Stimulated activated CD4-positive, alpha-beta T cell treated with anti-CD3 and anti-CD28 coated beads, Interleukin-4, amount 100 ng/mL, for 48 hours (primary cell): ENCODE results near the gene LDLRAD4.

Source experiments
- DNase-seq, 2 donors: peaks; one replicate each; pipeline ENCODE4 v3.0.0-alpha.2; 2020; ENCODE audit warnings: low read depth in 2 of 2

LDLRAD4 gene

GRCh38 chr18:13548966-13549879 lies 330.7 kb downstream of the LDLRAD4 start:
- no peak for DNase-seq

GRCh38 chr18:13549880-13550232 lies 331.3 kb downstream of the LDLRAD4 start:
- DNase-seq: no peak

GRCh38 chr18:13550418-13551304 lies 332.1 kb downstream of the LDLRAD4 start:
- no peak for DNase-seq

DNA sequence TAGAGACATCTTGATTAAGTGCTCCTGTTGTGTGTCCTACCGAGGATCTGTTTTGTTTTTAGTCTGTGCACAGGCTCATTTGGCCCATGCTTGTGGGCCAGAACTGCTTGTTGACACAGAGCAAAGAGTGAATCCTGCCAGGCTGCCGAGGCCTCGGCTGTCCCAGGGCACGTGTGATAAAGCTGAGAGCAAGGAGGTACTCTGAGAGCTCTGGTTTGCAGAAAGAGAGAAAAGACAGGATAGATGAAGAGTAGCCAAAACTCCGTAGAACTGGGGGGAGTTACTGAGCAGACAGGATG lies 332.7 kb downstream of the LDLRAD4 start:
- DNase-seq: no peak

GRCh38 chr18:13551841-13552733 lies 333.5 kb downstream of the LDLRAD4 start:
- no peak for DNase-seq

DNA sequence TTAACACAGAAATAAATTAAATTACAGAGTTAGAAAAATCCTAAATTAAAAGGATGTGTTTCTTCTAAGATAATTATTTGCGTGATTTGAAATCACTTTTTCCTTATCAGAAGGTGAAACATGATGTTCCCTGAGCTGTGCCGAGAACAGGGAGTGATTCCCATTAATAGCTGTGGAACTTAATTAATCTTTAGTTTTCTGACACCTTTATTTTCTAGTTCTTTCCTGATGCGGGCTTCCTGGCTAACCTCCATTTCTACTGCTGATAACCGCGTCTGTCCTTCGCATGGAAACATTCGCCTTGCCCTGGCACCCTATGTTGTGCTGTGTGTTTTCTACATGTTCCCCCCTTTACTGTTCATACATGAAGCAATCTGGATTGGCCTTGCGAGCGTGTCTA lies 334.9 kb downstream of the LDLRAD4 start:
- no peak for DNase-seq

- DNase-seq: no peak
These were observed 336.6 kb downstream of the LDLRAD4 start for GRCh38 chr18:13555192-13555591.

- DNase-seq: no peak
These were observed 337.3 kb downstream of the LDLRAD4 start for GRCh38 chr18:13555865-13556264.

- DNase-seq: no peak
These were observed 337.9 kb downstream of the LDLRAD4 start for GRCh38 chr18:13556502-13556901.

DNA sequence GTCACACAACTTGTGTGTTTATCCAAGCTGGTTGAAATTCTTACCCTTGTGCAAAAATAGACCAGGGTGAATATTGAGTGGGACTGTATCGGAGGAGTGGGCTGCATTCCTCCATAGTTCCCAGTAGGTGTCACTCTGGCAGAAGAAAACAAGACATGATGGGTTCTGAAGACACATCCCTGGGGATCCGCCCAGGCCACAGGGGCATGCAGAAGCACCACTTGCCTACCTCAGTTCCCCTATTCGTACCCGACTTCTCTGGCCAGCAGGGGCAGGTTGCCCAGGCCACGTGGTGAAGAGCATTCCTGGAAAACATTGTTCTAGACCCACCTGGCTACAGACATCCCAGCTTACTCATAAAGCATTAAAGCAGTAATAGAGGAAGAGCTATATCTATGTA lies 339.6 kb downstream of the LDLRAD4 start:
- DNase-seq: peak in 1 of 2 donors; percentile 26

DNA sequence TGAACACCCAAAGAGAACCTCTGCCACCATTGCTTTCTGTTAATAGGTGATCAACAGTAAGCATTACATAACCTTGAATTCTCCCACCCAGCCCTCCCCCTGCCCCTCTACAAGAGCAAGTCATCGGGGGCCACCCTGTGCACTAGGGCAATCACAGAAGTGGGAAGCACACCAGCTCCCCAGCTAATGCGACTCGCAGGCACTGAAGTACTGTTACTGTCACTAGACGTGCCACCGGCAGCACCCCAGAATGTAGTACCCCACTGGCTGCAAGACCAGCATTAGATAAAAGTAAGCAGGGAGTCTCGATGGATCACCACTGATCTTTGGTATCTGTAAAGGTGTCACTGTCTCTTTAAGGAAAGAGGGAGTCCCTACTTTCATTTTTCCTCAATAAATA lies 340.2 kb downstream of the LDLRAD4 start:
- no peak for DNase-seq

DNA sequence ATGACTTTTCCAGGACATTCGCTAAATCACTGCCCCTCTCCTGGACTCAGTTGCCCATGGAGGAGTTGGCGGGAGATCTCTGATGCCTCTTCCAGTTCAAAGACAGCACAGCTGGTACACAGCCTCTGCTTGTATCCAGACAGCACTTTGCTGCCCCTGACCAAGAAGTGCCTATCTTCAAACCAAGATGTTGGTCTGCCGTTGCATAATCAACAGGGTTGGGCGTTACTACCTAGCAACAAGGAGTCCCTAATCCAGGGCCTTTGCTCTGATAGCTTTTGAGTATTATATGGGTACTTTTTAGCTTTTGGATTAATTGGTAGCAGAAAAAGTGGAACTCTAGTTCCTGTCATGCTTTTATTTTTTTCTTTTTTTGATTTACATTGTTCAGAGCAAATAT lies 341.2 kb downstream of the LDLRAD4 start:
- DNase-seq: no peak

GRCh38 chr18:13560306-13560705 lies 341.7 kb downstream of the LDLRAD4 start:
- no peak for DNase-seq

GRCh38 chr18:13562494-13563029 lies 344.0 kb downstream of the LDLRAD4 start:
- peak; percentile 84 to 86 for DNase-seq

DNA sequence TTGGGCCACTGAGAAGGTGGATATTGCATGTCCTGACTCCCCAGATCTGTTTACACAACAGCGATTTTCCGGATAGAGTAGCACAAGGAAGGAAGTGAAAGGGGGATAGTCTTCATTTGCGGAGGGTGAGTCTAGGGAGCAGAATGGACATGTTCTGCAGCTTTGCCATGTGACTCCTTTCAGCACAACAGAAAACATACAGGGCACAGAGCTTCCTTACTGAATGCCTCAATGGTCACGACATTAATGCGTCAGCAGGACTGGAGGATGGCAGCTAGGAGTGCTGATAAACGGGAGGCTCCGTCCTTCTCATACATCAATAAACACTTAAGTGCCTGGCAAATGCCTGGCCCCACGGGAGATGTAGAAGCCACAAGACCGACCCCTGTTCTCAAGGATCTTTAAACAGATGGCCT lies 344.8 kb downstream of the LDLRAD4 start:
- DNase-seq: no peak

GRCh38 chr18:13564579-13564978 lies 346.0 kb downstream of the LDLRAD4 start:
- DNase-seq: no peak

- DNase-seq: no peak
These were observed 346.7 kb downstream of the LDLRAD4 start for GRCh38 chr18:13565228-13565627.

DNA sequence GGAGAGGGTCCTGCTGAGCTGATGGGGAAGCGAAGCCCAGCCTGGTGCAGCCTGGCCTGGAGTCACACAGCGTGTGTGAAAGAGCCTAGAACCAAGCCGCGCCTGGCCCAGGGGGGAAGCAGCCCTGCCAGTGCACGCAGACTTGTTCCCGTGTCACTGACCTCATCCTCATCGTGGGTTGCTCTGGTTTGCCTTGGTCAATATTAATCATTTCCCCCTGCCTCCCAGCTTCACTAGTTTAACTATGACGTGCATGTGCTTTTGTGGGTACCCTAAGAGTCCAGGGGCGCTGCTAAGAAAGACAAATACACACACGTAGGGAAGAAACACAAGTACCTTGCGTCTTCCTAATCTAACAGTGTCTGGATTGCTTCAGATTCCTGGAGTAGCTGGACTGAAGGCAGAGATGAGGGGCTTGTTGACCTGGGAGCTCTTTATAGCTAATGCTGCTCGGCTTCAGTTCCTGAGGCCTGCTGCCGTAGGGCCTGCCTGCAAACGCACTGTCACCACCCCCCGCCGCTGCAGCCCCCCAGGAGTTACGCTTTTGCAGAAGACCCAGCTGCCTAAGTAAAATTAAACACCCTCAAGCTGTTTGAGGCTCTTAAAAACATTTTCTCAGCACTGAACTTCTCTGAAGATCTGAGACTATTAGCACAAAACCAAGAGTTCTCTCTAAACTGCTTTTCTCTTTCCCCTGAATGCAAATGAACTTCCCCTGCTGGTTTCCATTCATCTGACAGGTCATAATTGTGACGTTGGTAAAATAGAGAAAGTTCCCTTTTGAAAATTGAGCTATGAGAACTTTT lies 348.6 kb downstream of the LDLRAD4 start:
- DNase-seq: no peak

DNA sequence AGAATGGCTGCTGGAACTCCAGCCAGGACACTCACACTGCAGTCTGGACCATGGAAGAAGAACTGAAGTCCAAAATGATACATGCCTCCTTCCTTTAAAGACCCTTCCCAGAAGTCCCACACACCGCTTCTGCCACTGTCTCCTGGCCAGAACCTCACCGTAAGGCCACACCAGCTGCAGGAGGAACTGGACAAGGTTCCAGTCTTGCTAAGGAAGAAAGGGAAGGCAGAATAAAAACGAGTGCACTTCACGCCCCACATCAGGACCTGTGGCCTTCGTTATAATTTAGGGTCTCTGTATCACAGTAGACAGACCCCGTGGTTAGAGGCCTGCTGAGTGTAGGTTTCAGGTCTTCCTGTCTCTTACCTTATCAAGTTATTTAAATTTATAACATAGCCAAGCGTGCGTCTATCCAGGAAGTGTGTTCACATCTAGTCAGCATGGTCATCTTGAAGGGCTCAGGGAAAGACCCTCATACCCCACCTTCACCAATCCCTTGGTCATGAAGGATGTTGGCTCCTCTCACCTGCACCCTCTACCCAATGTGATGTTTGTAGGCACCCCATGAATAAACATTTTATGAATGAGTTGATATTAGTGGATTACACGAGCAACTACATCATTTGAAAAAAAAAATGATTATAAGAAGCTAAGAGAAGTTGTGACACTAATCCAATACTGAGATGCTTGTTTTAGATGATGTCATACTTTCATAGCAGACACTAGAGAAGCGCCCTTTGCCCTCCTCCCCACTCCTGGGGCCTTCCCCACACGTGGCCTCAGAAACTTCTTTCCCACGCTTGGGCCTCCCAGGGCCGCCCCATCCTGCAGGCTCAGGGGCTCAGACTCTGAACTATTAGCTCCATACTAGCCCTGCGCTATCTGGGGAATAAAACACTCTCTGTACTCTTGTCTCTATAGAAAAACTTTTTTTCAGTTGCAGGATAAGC lies 350.2 kb downstream of the LDLRAD4 start:
- DNase-seq: peak in 1 of 2 donors; percentile 65

DNA sequence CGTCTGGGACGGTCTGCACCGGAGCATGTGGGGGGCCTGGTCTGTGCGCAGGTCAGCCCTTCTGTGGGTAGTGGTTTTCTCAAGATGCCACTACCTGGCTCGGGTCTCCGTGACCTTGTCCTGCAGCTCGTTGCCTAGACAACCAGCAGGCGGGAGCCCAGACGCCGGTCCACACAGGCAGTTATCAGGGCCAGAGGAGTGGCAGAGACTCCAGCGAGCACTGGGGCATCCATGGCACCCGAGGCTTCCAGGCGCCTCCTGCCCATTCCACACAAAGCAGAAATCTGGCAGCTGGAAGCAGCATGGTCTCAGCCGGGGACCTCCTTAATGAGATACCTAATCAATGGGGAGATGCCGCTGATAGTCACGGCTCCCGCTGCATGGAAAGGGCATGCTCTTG lies 351.7 kb downstream of the LDLRAD4 start:
- no peak for DNase-seq
